Activated T-cell treated with anti-CD3 and anti-CD28 coated beads, Interleukin-2, amount 50 U/mL, for 4 hours (primary cell): ENCODE results near the gene ZNF492. TPM values are rescaled to one million over a fixed set of nuclear protein-coding genes. Genes with fewer than 3 reads are reported as not detected.
"Not testable (repeated sequence)": the region's sequence is repeated elsewhere in the genome, so short reads cannot be mapped to it uniquely, and the experiment has no call there.

Experiments
- ATAC-seq, 2 donors: fragments of 200-7000 bp; cut with Tn5 transposase; one replicate each; pipeline ENCODE4 v1.10.0; 2021
- DNase-seq: peaks from one replicate; pipeline ENCODE4 v3.0.0-alpha.2; 2020
- H3K27me3 Mint-ChIP-seq: one replicate; pipeline ENCODE4 v1.8.0; 2021; ENCODE audit warnings: low read depth, mixed read lengths
- H3K36me3 Mint-ChIP-seq: one replicate; pipeline ENCODE4 v1.8.0; 2022; ENCODE audit warnings: mixed read lengths; ENCODE audit not compliant: insufficient read depth
- H3K4me1 Mint-ChIP-seq: one replicate; pipeline ENCODE4 v1.8.0; 2021; ENCODE audit warnings: low read depth, mixed read lengths
- H3K4me3 Mint-ChIP-seq: one replicate; pipeline ENCODE4 v1.8.0; 2021; ENCODE audit warnings: mild to moderate bottlenecking, moderate library complexity, mixed read lengths
- H3K9me3 Mint-ChIP-seq: one replicate; pipeline ENCODE4 v1.8.0; 2021; ENCODE audit warnings: mixed read lengths
- total RNA-seq, 3 donors: library from RNA; stranded (reverse); gene quantifications; one replicate each; pipeline ENCODE4 v1.2.1, GENCODE V29; 2021

Gene ZNF492
- total RNA-seq, 3 donors from 2014 or later: 2.9 to 3.7 (median 3.1) TPM

GRCh38 chr19:22623841-22624221 is 10.3 kb upstream of the ZNF492 start:
- no peak overlapping the region for H3K4me3 Mint-ChIP-seq
- no peak for DNase-seq
- H3K36me3 Mint-ChIP-seq: no peaks in the 10 kb centered on the region
- peaks cover 20% of the 10 kb centered on the region for H3K27me3 Mint-ChIP-seq
- no peaks in the 10 kb centered on the region for H3K4me1 Mint-ChIP-seq
- peaks cover 5% of the 10 kb centered on the region for H3K9me3 Mint-ChIP-seq
- ATAC-seq: no peak

GRCh38 chr19:22625266-22626035 is 8.7 kb upstream of the ZNF492 start:
- no peak for DNase-seq
- Mint-ChIP-seq H3K27me3 (peaks cover 16% of the 10 kb centered on the region), H3K4me3 (no peak overlapping the region), H3K4me1 (no peaks in the 10 kb centered on the region), H3K36me3 (no peaks in the 10 kb centered on the region), H3K9me3 (no peaks in the 10 kb centered on the region)
- no peak for ATAC-seq

GRCh38 chr19:22627526-22627925 is 6.6 kb upstream of the ZNF492 start:
- Mint-ChIP-seq H3K36me3 (no peaks in the 10 kb centered on the region), H3K4me1 (no peaks in the 10 kb centered on the region), H3K9me3 (no peaks in the 10 kb centered on the region), H3K4me3 (no peak overlapping the region), H3K27me3 (peaks cover 6% of the 10 kb centered on the region)
- ATAC-seq: no peak
- DNase-seq: no peak

- no peaks in the 10 kb centered on the region for H3K36me3 Mint-ChIP-seq
- peaks cover 6% of the 10 kb centered on the region for H3K27me3 Mint-ChIP-seq
- ATAC-seq: no peak
- H3K9me3 Mint-ChIP-seq: no peaks in the 10 kb centered on the region
- H3K4me3 Mint-ChIP-seq: no peak overlapping the region
- H3K4me1 Mint-ChIP-seq: no peaks in the 10 kb centered on the region
- no peak for DNase-seq
Measured at GRCh38 chr19:22628401-22628800, 5.7 kb upstream of the ZNF492 start.

GRCh38 chr19:22634450-22634827 is 315 bp downstream of the ZNF492 start:
- Mint-ChIP-seq H3K4me1 (peaks cover 5% of the 10 kb centered on the region), H3K4me3 (peak overlapping the region; percentile 93), H3K27me3 (no peaks in the 10 kb centered on the region), H3K36me3 (no peaks in the 10 kb centered on the region), H3K9me3 (no peaks in the 10 kb centered on the region)
- no peak for DNase-seq
- peak; percentile 39 to 49 for ATAC-seq

- ATAC-seq, H3K4me1 Mint-ChIP-seq, DNase-seq, H3K4me3 Mint-ChIP-seq, H3K27me3 Mint-ChIP-seq, H3K36me3 Mint-ChIP-seq: not testable (repeated sequence)
- peaks cover 38% of the 10 kb centered on the region for H3K9me3 Mint-ChIP-seq
Measured at GRCh38 chr19:22685493-22685892, 51.4 kb downstream of the ZNF492 start.

- not testable (repeated sequence) for H3K4me1 Mint-ChIP-seq, ATAC-seq, H3K4me3 Mint-ChIP-seq, H3K36me3 Mint-ChIP-seq, DNase-seq, H3K27me3 Mint-ChIP-seq
- peaks cover 16% of the 10 kb centered on the region for H3K9me3 Mint-ChIP-seq
Measured at GRCh38 chr19:22702661-22703060, 68.5 kb downstream of the ZNF492 start.

- H3K4me3 Mint-ChIP-seq: not testable (repeated sequence)
Measured at GRCh38 chr19:22703096-22703495, 69.0 kb downstream of the ZNF492 start.

GRCh38 chr19:22708983-22709382 is 74.9 kb downstream of the ZNF492 start:
- ATAC-seq (no peak), DNase-seq (no peak)
- no peaks in the 10 kb centered on the region for H3K4me1 Mint-ChIP-seq
- no peaks in the 10 kb centered on the region for H3K36me3 Mint-ChIP-seq
- no peak overlapping the region for H3K4me3 Mint-ChIP-seq
- H3K9me3 Mint-ChIP-seq: peaks cover 4% of the 10 kb centered on the region
- H3K27me3 Mint-ChIP-seq: no peaks in the 10 kb centered on the region

More at GRCh38 chr19:22703096-22703495, 69.0 kb downstream of the ZNF492 start:
- DNase-seq, H3K4me1 Mint-ChIP-seq, H3K36me3 Mint-ChIP-seq, ATAC-seq, H3K27me3 Mint-ChIP-seq: not testable (repeated sequence)
- peaks cover 16% of the 10 kb centered on the region for H3K9me3 Mint-ChIP-seq

Other genes with a start within 250 kb of the ZNF492 start
- gene ZNF98, start 212.0 kb upstream of the ZNF492 start, total RNA-seq: not detected
- not detected for gene ZNF99, start 149.8 kb downstream of the ZNF492 start, total RNA-seq
- gene ZNF723, start 198.0 kb downstream of the ZNF492 start, total RNA-seq: not detected